ENCODE data around the gene LUM. TPM values are rescaled to one million over a fixed set of nuclear protein-coding genes. Genes with fewer than 3 reads are reported as not detected.

LUM gene
- total RNA-seq (2.3 and 2.5 TPM in 2 replicates), polyA plus RNA-seq (3.5 and 12.7 TPM in 2 replicates)

DNA sequence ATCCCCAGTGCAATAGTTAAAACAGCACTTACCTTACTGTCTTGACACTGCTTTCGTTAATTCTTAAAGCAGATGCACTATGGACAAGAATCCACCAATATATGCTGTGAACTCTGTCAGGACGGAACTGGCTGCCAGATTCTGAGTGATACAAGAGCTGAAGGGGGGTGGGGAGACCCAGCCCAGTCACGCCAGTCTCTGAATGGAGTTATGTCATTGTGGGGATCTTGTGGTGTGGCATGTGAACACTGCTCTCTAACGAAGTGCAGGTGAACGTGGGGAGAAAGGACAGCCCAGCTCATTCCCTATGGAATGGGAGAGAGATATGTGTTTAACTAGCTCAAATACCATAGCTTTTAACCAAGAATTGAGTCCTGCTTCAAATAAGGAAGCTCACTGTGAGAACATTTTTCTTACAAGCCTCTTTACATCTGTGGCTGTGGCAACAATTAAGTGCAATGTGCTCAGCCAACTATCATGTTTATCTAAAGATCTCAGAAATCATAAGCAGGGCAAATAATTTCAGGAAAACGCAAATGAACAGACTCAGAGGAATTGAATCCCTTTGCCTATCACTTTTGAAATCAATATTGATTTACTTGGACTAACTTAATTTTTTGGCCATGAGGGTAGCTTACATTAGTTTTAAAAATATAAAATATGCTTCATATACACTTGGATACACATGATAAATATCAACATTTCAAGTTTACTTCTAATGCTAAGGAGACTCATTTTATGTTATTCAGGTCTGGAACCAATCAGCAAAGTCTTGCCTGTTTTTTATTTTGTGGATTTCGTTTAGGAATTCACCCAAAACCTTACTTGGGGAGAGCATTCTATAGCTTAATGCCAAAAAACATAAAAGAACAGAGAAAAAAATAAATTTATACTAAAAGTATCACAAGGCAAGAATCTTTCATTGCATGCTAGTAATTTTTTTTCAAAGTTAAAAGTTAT is at the start of gene LUM:
TSS of gene LUM (minus strand) at position 129 of the 960 bp plus-strand sequence. CDS start 2,515 bp downstream, outside the sequence.
- Histone ChIP-seq H3K36me3 (no peaks in the 10 kb centered on the region), H3K4me3 (no peak within 1 kb of the TSS), H3K4me1 (ENCODE audit: low read depth) (no peaks in the 10 kb centered on the region), H3K27me3 (no peaks in the 10 kb centered on the region), H3K27ac (no peak within 1 kb of the TSS), H3K9me3 (ENCODE audit: low read depth) (no peaks in the 10 kb centered on the region)
- peak; percentile 35 to 73 for DNase-seq (ENCODE audit: low read depth in 1 of 2, low spot score in 1 of 2)
- TF ChIP-seq, protein P1, sequence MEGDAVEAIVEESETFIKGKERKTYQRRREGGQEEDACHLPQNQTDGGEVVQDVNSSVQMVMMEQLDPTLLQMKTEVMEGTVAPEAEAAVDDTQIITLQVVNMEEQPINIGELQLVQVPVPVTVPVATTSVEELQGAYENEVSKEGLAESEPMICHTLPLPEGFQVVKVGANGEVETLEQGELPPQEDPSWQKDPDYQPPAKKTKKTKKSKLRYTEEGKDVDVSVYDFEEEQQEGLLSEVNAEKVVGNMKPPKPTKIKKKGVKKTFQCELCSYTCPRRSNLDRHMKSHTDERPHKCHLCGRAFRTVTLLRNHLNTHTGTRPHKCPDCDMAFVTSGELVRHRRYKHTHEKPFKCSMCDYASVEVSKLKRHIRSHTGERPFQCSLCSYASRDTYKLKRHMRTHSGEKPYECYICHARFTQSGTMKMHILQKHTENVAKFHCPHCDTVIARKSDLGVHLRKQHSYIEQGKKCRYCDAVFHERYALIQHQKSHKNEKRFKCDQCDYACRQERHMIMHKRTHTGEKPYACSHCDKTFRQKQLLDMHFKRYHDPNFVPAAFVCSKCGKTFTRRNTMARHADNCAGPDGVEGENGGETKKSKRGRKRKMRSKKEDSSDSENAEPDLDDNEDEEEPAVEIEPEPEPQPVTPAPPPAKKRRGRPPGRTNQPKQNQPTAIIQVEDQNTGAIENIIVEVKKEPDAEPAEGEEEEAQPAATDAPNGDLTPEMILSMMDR (IDR thresholded peaks at IDR 0.05; ENCODE audit: low read depth, low read length): no peak

GRCh38 chr12:91161009-91161408 is 49.7 kb upstream of the LUM start:
- DNase-seq (ENCODE audit: low read depth in 1 of 2, low spot score in 1 of 2): no peak
- TF ChIP-seq, protein P1 (IDR thresholded peaks at IDR 0.05; ENCODE audit: low read depth, low read length): no peak
- H3K4me1 ChIP-seq (ENCODE audit: low read depth): no peaks in the 10 kb centered on the region
- no peaks in the 10 kb centered on the region for H3K36me3 ChIP-seq
- no peaks in the 10 kb centered on the region for H3K27me3 ChIP-seq
- H3K4me3 ChIP-seq: no peak overlapping the region
- H3K27ac ChIP-seq: no peak overlapping the region
- H3K9me3 ChIP-seq (ENCODE audit: low read depth): no peaks in the 10 kb centered on the region

GRCh38 chr12:91155990-91156389 is 44.7 kb upstream of the LUM start:
- Histone ChIP-seq H3K36me3 (no peaks in the 10 kb centered on the region), H3K27me3 (no peaks in the 10 kb centered on the region), H3K4me1 (ENCODE audit: low read depth) (no peaks in the 10 kb centered on the region), H3K27ac (no peak overlapping the region), H3K4me3 (no peak overlapping the region), H3K9me3 (ENCODE audit: low read depth) (no peaks in the 10 kb centered on the region)
- TF ChIP-seq, protein P1 (IDR thresholded peaks at IDR 0.05; ENCODE audit: low read depth, low read length): no peak
- peak in 1 of 2 donors; percentile 13 for DNase-seq (ENCODE audit: low read depth in 1 of 2, low spot score in 1 of 2)

- Histone ChIP-seq H3K36me3 (no peaks in the 10 kb centered on the region), H3K9me3 (ENCODE audit: low read depth) (no peaks in the 10 kb centered on the region), H3K4me1 (ENCODE audit: low read depth) (no peaks in the 10 kb centered on the region), H3K4me3 (no peak overlapping the region), H3K27ac (no peak overlapping the region), H3K27me3 (no peaks in the 10 kb centered on the region)
- TF ChIP-seq, protein P1 (IDR thresholded peaks at IDR 0.05; ENCODE audit: low read depth, low read length): no peak
- no peak for DNase-seq (ENCODE audit: low read depth in 1 of 2, low spot score in 1 of 2)
Observed at GRCh38 chr12:91154131-91154530, 42.8 kb upstream of the LUM start.

GRCh38 chr12:91144053-91144452 is 32.8 kb upstream of the LUM start:
- H3K9me3 ChIP-seq (ENCODE audit: low read depth): no peaks in the 10 kb centered on the region
- H3K27ac ChIP-seq: no peak overlapping the region
- H3K36me3 ChIP-seq: no peaks in the 10 kb centered on the region
- no peaks in the 10 kb centered on the region for H3K27me3 ChIP-seq
- peak in 1 of 2 donors; percentile 17 for DNase-seq (ENCODE audit: low read depth in 1 of 2, low spot score in 1 of 2)
- TF ChIP-seq, protein P1 (IDR thresholded peaks at IDR 0.05; ENCODE audit: low read depth, low read length): no peak
- H3K4me1 ChIP-seq (ENCODE audit: low read depth): no peaks in the 10 kb centered on the region
- no peak overlapping the region for H3K4me3 ChIP-seq

All from cardiac muscle cell (in vitro differentiated cells and primary cell).